Endothelial cell of umbilical vein (primary cell): Measurements from ENCODE around the gene ATP8B3. TPM values are rescaled to one million over a fixed set of nuclear protein-coding genes. Genes with fewer than 3 reads are reported as not detected.

Source experiments
- BruUV-seq: library from RNA; stranded (reverse); fragments of 400-500 nt; replicated peaks from 2 replicates; lab custom pipeline; 2021; lab: Mats Ljungman, UMichigan
- CTCF ChIA-PET: fragments of 300-600, 350-600 bp; sonication (Branson Sonifier 250); formaldehyde crosslinking; loops from one replicate; lab custom pipeline; 2021; ENCODE audit warnings: antibody characterized with exemption, inconsistent platforms; lab: Charles Lee
- POLR2A ChIA-PET: fragments of 300-600, 350-600 bp; sonication (Branson Sonifier 250); formaldehyde crosslinking; loops from one replicate; lab custom pipeline; 2021; ENCODE audit warnings: antibody characterized with exemption, inconsistent platforms; lab: Charles Lee
- DNase-seq: peaks from one replicate; pipeline ENCODE4 v3.0.0-alpha.2; 2011; ENCODE audit warnings: low read depth, low spot score
- FAIRE-seq: peaks from 2 replicates; lab custom pipeline; 2011; peaks lifted over from hg19 to GRCh38; lab: Jason Lieb, UNC
- H2AFZ ChIP-seq: 2 replicates; pipeline ENCODE4 v1.6.0; 2012; ENCODE audit warnings: low read depth, low read length, control low read depth, inconsistent platforms
- H3K27ac ChIP-seq: 2 replicates; pipeline ENCODE4 v1.5.1; 2011; ENCODE audit warnings: low read depth, mild to moderate bottlenecking, control low read depth, low read length, moderate library complexity; ENCODE audit not compliant: insufficient read depth
- H3K27me3 ChIP-seq, 2 experiments: 2 replicates each; pipeline versions ENCODE4 v1.6.0 to v1.6.1; 2011; ENCODE audit warnings: low read length in 2 of 2, mixed read lengths in 1 of 2; ENCODE audit not compliant: control insufficient read depth in 2 of 2, insufficient read depth in 2 of 2
- H3K36me3 ChIP-seq, 2 experiments: 2 replicates in 1 of 2; 3 replicates in 1 of 2; pipeline ENCODE4 v1.5.1; 2011; ENCODE audit warnings: low read length in 2 of 2, mild to moderate bottlenecking in 1 of 2, moderate library complexity in 1 of 2; ENCODE audit not compliant: control insufficient read depth in 2 of 2, insufficient read depth in 2 of 2; ENCODE audit errors: extremely low read depth in 1 of 2
- H3K4me1 ChIP-seq: 3 replicates; pipeline ENCODE4 v1.5.1; 2011; ENCODE audit warnings: mild to moderate bottlenecking, low read length; ENCODE audit not compliant: control insufficient read depth, insufficient read depth; ENCODE audit errors: extremely low read depth
- H3K4me2 ChIP-seq: 2 replicates; pipeline ENCODE4 v1.6.1; 2011; ENCODE audit warnings: low read length, control low read depth, mixed read lengths; ENCODE audit not compliant: insufficient read depth
- H3K4me3 ChIP-seq, 3 experiments: fragments of 200-600 bp in 1 of 3; sonication (generic), shearing (Covaris generic) in 1 of 3; replicated peaks in 1 of 3; 2 replicates each; pipeline ENCODE4 v1.5.1; 2011 to 2016; ENCODE audit warnings: control low read depth in 3 of 3, low read length in 3 of 3, mild to moderate bottlenecking in 2 of 3, inconsistent platforms in 1 of 3, low read depth in 1 of 3, moderate library complexity in 1 of 3; ENCODE audit not compliant: insufficient read depth in 1 of 3
- H3K79me2 ChIP-seq: 2 replicates; pipeline ENCODE4 v1.6.0; 2012; ENCODE audit warnings: low read length, inconsistent platforms; ENCODE audit not compliant: control insufficient read depth, insufficient read depth
- H3K9ac ChIP-seq: replicated peaks from 2 replicates; pipeline ENCODE3; 2011; ENCODE audit warnings: low read length, control low read depth; ENCODE audit not compliant: insufficient read depth; ENCODE audit errors: extremely low read depth
- H3K9me1 ChIP-seq: replicated peaks from 3 replicates; pipeline ENCODE4 v1.6.0; 2011; ENCODE audit warnings: mild to moderate bottlenecking, low read length; ENCODE audit not compliant: control insufficient read depth, insufficient read depth; ENCODE audit errors: extremely low read depth
- H3K9me3 ChIP-seq: replicated peaks from 2 replicates; pipeline ENCODE4 v1.5.1; 2012; ENCODE audit warnings: low read length, inconsistent platforms; ENCODE audit not compliant: control insufficient read depth, insufficient read depth
- H4K20me1 ChIP-seq: replicated peaks from 2 replicates; pipeline ENCODE3; 2011; ENCODE audit warnings: mild to moderate bottlenecking, low read length; ENCODE audit not compliant: control insufficient read depth, insufficient read depth; ENCODE audit errors: extremely low read depth
- EZH2 ChIP-seq: IDR thresholded peaks from 2 replicates; pipeline ENCODE4 v1.6.1; 2012; ENCODE audit warnings: borderline replicate concordance, low read depth, mild to moderate bottlenecking, moderate library complexity, low read length, inconsistent platforms; ENCODE audit not compliant: severe bottlenecking
- FOS ChIP-seq: IDR thresholded peaks from 2 replicates; pipeline ENCODE4 v1.6.1; 2011; ENCODE audit warnings: mild to moderate bottlenecking, low read length, moderate library complexity, borderline replicate concordance; ENCODE audit not compliant: insufficient read depth
- MYC ChIP-seq: IDR thresholded peaks from one replicate; pipeline ENCODE4 v1.6.1; 2011; ENCODE audit warnings: mild to moderate bottlenecking, low read depth, low read length
- POLR2A ChIP-seq: IDR thresholded peaks from 2 replicates; pipeline ENCODE4 v1.6.1; 2012; ENCODE audit warnings: low read depth, mild to moderate bottlenecking, control low read depth, low read length
- POLR2AphosphoS5 ChIP-seq: IDR thresholded peaks from 2 replicates; pipeline ENCODE4 v1.6.1; 2012; ENCODE audit warnings: low read depth, mild to moderate bottlenecking, control low read depth, low read length, moderate library complexity; ENCODE audit not compliant: insufficient read depth
- dilution Hi-C: fragments of 300-500 bp; cut with MboI; formaldehyde crosslinking; loops from one replicate; pipeline ENCODE4 v1.15.0; 2019; ENCODE audit warnings: low sequenced_read_pairs; ENCODE audit not compliant: extremely low pct_ligation_motif_present
- intact Hi-C: fragments of 100-400 bp; cut with micrococcal nuclease; formaldehyde crosslinking; loops from one replicate; pipeline ENCODE4 v1.10.0; 2022
- polyA plus RNA-seq, 4 experiments: library from polyadenylated mRNA; depleted of rRNA in 3 of 4; stranded (reverse) in 3 of 4; unstranded in 1 of 4; fragments of >200 nt; gene quantifications; 2 replicates each; pipeline versions ENCODE4 v1.2.1 to v1.2.3, GENCODE V29; 2011 to 2012; ENCODE audit warnings: missing spikeins in 1 of 4
- total RNA-seq: library from RNA; stranded (reverse); gene quantifications from 2 replicates; pipeline ENCODE4 v1.2.3, GENCODE V29; 2021
- TF ChIP-seq, protein P1 (sequence below): IDR thresholded peaks from 2 replicates; pipeline ENCODE4 v1.6.1; 2011; ENCODE audit not compliant: insufficient read depth, insufficient read length
- TF ChIP-seq, protein P2 (sequence below), 2 donors: IDR thresholded peaks; 1 replicate in 1 of 2; 2 replicates in 1 of 2; pipeline ENCODE4 v1.5.1; 2011; ENCODE audit warnings: low read length in 2 of 2, mild to moderate bottlenecking in 2 of 2, moderate library complexity in 2 of 2, control low read depth in 1 of 2, inconsistent platforms in 1 of 2, low read depth in 1 of 2; ENCODE audit not compliant: insufficient read depth in 1 of 2; ENCODE audit errors: extremely low read depth in 1 of 2

ATP8B3 gene
- total and polyA plus RNA-seq, 2 donors (not counting 3 experiments of a cell fraction or from before 2014, with no cell fraction given), result 1.1 to 7.3 TPM

- H3K4me3 ChIP-seq, result no peak overlapping the region
- dilution Hi-C loops, result no loop called here
- peaks cover 78 to 91% of the 10 kb centered on the region in 2 experiments for H3K27me3 ChIP-seq
- no peaks in the 10 kb centered on the region for H4K20me1 ChIP-seq
- FAIRE-seq (no peak), DNase-seq (no peak)
- no peaks in the 10 kb centered on the region for H3K9me1 ChIP-seq
- CTCF ChIA-PET, result interaction anchor here (1.3 kb wide), 1 partner anchor 87 kb away, joined by 6 read pairs; no protein-coding TSS in a partner anchor
- no peak overlapping the region for H3K27ac ChIP-seq
- no peak overlapping the region for H3K9ac ChIP-seq
- H3K4me1 ChIP-seq, result no peaks in the 10 kb centered on the region
- TF ChIP-seq EZH2 (no peak), POLR2AphosphoS5 (no peak), POLR2A (no peak), FOS (no peak), MYC (no peak)
- TF ChIP-seq, protein P1, sequence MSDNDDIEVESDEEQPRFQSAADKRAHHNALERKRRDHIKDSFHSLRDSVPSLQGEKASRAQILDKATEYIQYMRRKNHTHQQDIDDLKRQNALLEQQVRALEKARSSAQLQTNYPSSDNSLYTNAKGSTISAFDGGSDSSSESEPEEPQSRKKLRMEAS, result no peak
- TF ChIP-seq, protein P2, sequence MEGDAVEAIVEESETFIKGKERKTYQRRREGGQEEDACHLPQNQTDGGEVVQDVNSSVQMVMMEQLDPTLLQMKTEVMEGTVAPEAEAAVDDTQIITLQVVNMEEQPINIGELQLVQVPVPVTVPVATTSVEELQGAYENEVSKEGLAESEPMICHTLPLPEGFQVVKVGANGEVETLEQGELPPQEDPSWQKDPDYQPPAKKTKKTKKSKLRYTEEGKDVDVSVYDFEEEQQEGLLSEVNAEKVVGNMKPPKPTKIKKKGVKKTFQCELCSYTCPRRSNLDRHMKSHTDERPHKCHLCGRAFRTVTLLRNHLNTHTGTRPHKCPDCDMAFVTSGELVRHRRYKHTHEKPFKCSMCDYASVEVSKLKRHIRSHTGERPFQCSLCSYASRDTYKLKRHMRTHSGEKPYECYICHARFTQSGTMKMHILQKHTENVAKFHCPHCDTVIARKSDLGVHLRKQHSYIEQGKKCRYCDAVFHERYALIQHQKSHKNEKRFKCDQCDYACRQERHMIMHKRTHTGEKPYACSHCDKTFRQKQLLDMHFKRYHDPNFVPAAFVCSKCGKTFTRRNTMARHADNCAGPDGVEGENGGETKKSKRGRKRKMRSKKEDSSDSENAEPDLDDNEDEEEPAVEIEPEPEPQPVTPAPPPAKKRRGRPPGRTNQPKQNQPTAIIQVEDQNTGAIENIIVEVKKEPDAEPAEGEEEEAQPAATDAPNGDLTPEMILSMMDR (IDR thresholded peaks at IDR 0.05; ENCODE audit: extremely low read depth in 1 of 2, insufficient read depth in 1 of 2, low read depth in 1 of 2, low read length in 2 of 2), result no peak
- H3K36me3 ChIP-seq, result no peaks in the 10 kb centered on the region
- no peak overlapping the region for H2AFZ ChIP-seq
- POLR2A ChIA-PET, result no interaction called here
- intact Hi-C loops, result no loop called here
- no peaks in the 10 kb centered on the region for H3K9me3 ChIP-seq
- no peak overlapping the region for H3K4me2 ChIP-seq
- H3K79me2 ChIP-seq, result no peaks in the 10 kb centered on the region
- BruUV-seq, result no TSS peak
These were observed 52.8 kb downstream of the ATP8B3 start for GRCh38 chr19:1758959-1759903.
